HepG2 (cell line): Measurements from ENCODE around the gene CAVIN2. TPM values are rescaled to one million over a fixed set of nuclear protein-coding genes. Genes with fewer than 3 reads are reported as not detected.
A peak's percentile ranks its signal among the peaks of the same experiment; 100 is the strongest.

Experiments used
- AGO2 ChIP-seq: fragments of 200-400 bp; formaldehyde crosslinking; optimal IDR thresholded peaks from 2 replicates; pipeline ENCODE3; 2017; ENCODE audit warnings: mild to moderate bottlenecking, low read depth, low read length, moderate library complexity
- ATF6 ChIP-seq: sonication (generic); formaldehyde crosslinking; conservative IDR thresholded peaks from 2 replicates; pipeline ENCODE4 v1.4.0; 2020; ENCODE audit warnings: missing genetic modification reagents
- DMTF1 ChIP-seq: sonication (generic); formaldehyde crosslinking; IDR thresholded peaks from 2 replicates; pipeline ENCODE4 v1.4.0; 2020; ENCODE audit warnings: mild to moderate bottlenecking, missing genetic modification reagents
- HHEX ChIP-seq: IDR thresholded peaks from 2 replicates; pipeline ENCODE4 v1.6.1; 2016; ENCODE audit warnings: control low read depth
- KLF12 ChIP-seq: sonication (generic); formaldehyde crosslinking; IDR thresholded peaks from 2 replicates; pipeline ENCODE4 v1.4.0; 2020; ENCODE audit warnings: missing genetic modification reagents, borderline replicate concordance
- PAF1 ChIP-seq: IDR thresholded peaks from 2 replicates; pipeline ENCODE4 v1.6.1; 2016; ENCODE audit warnings: missing genetic modification reagents, missing compliant biosample characterization
- PAWR ChIP-seq: sonication (generic); formaldehyde crosslinking; IDR thresholded peaks from 2 replicates; pipeline ENCODE4 v1.4.0; 2020; ENCODE audit warnings: missing genetic modification reagents, mild to moderate bottlenecking, borderline replicate concordance
- REST ChIP-seq, 2 experiments: IDR thresholded peaks; 2 replicates each; pipeline ENCODE4 v1.6.1; 2011 to 2012; ENCODE audit warnings: low read length in 2 of 2, borderline replicate concordance in 1 of 2, low read depth in 1 of 2, mild to moderate bottlenecking in 1 of 2, moderate library complexity in 1 of 2
- SATB2 ChIP-seq: sonication (generic); formaldehyde crosslinking; IDR thresholded peaks from 2 replicates; pipeline ENCODE4 v1.5.0; 2020; ENCODE audit warnings: missing genetic modification reagents
- SIN3B ChIP-seq: fragments of 150-350 bp; IDR thresholded peaks from 2 replicates; pipeline ENCODE4 v1.6.1; 2014; ENCODE audit warnings: low read length
- SPEN ChIP-seq: sonication (generic); formaldehyde crosslinking; IDR thresholded peaks from 2 replicates; pipeline ENCODE4 v1.5.1; 2020; ENCODE audit warnings: low read depth, mild to moderate bottlenecking, missing genetic modification reagents
- TCF7L2 ChIP-seq: IDR thresholded peaks from 2 replicates; pipeline ENCODE4 v1.6.1; 2011; ENCODE audit warnings: mild to moderate bottlenecking, low read depth, low read length, moderate library complexity
- THAP9 ChIP-seq: sonication (generic); formaldehyde crosslinking; IDR thresholded peaks from 2 replicates; pipeline ENCODE4; 2020; ENCODE audit warnings: missing genetic modification reagents, mild to moderate bottlenecking, borderline replicate concordance
- TOE1 ChIP-seq: sonication (generic); formaldehyde crosslinking; IDR thresholded peaks from 2 replicates; pipeline ENCODE4 v1.4.0; 2020; ENCODE audit warnings: mild to moderate bottlenecking, missing genetic modification reagents
- U2AF1 ChIP-seq: fragments of 200-400 bp; formaldehyde crosslinking; optimal IDR thresholded peaks from 2 replicates; pipeline ENCODE3; 2017; ENCODE audit warnings: mild to moderate bottlenecking, low read depth, low read length
- ZNF12 ChIP-seq: sonication (generic); formaldehyde crosslinking; IDR thresholded peaks from 2 replicates; pipeline ENCODE4 v1.5.0; 2020; ENCODE audit warnings: missing genetic modification reagents
- ZNF468 ChIP-seq: sonication (generic); formaldehyde crosslinking; IDR thresholded peaks from 2 replicates; pipeline ENCODE4 v1.8.0; 2022; ENCODE audit warnings: mild to moderate bottlenecking, moderate library complexity, missing genetic modification reagents
- ZNF598 ChIP-seq: sonication (generic); formaldehyde crosslinking; IDR thresholded peaks from 2 replicates; pipeline ENCODE4 v1.5.1; 2020; ENCODE audit warnings: mild to moderate bottlenecking, missing genetic modification reagents, borderline replicate concordance
- ZNF607 ChIP-seq: sonication (generic); formaldehyde crosslinking; IDR thresholded peaks from 2 replicates; pipeline ENCODE4 v1.5.1; 2020; ENCODE audit warnings: missing genetic modification reagents, mild to moderate bottlenecking, borderline replicate concordance
- polyA plus RNA-seq, 8 experiments: library from polyadenylated mRNA; depleted of rRNA in 3 of 8; stranded (reverse) in 7 of 8; unstranded in 1 of 8; fragments of >200 nt; fragmentation: Illumina TruSeq in 4 of 8; extraction: Trizol in 4 of 8; gene quantifications; 2 replicates each; pipeline versions ENCODE4 v1.2.1 to v1.2.3, GENCODE V29; 2011 to 2016; ENCODE audit warnings: low read depth in 4 of 8, missing spikeins in 1 of 8, mixed read lengths in 1 of 8; ENCODE audit not compliant: insufficient read depth in 1 of 8
- total RNA-seq, 5 experiments: library from RNA; depleted of rRNA; stranded (reverse); fragments of >200 nt; fragmentation: Illumina TruSeq; extraction: Trizol; gene quantifications; 2 replicates each; pipeline ENCODE4 v1.2.3, GENCODE V29; 2016; ENCODE audit warnings: low read depth in 1 of 5

CAVIN2 gene
- total and polyA plus RNA-seq, 2 of the 13 experiments (the other 11 are each of a cell fraction or from before 2014, with no cell fraction given), result 7.6 to 38.8 TPM

GRCh38 chr2:191860760-191861466, 14.0 kb upstream of the CAVIN2 start (continued):
- TF ChIP-seq DMTF1 (CRISPR knock-in tag), result no peak
- no peak for TF ChIP-seq ZNF468 (CRISPR knock-in tag)
- no peak for TF ChIP-seq THAP9 (CRISPR knock-in tag)
- TF ChIP-seq PAWR (CRISPR knock-in tag), result no peak
- no peak for TF ChIP-seq KLF12 (CRISPR knock-in tag)
- TF ChIP-seq SIN3B, result no peak
- no peak for TF ChIP-seq ZNF598 (CRISPR knock-in tag)
- TF ChIP-seq REST (IDR thresholded peaks at IDR 0.05; ENCODE audit: borderline replicate concordance in 1 of 2, low read depth in 1 of 2, low read length in 2 of 2), result no peak
- TF ChIP-seq U2AF1, result no peak
- TF ChIP-seq TOE1 (CRISPR knock-in tag), result no peak
- no peak for TF ChIP-seq ATF6 (CRISPR knock-in tag)
- no peak for TF ChIP-seq AGO2
- peak; percentile 100 for TF ChIP-seq ZNF12 (CRISPR knock-in tag)
- TF ChIP-seq HHEX (CRISPR knock-in tag), result no peak
- TF ChIP-seq SATB2 (CRISPR knock-in tag), result no peak
- TF ChIP-seq TCF7L2, result no peak
- no peak for TF ChIP-seq ZNF607 (CRISPR knock-in tag)
- no peak for TF ChIP-seq SPEN
- TF ChIP-seq PAF1 (CRISPR knock-in tag), result no peak
